HG03066 (cell line): ENCODE measurements around the gene FBXW10B.
"Not testable (repeated sequence)": the region's sequence is repeated elsewhere in the genome, so short reads cannot be mapped to it uniquely, and the experiment has no call there.

Source experiments
- ATAC-seq: cut with Tn5 transposase; IDR thresholded peaks from one replicate; pipeline ENCODE4 v1.9.1; 2021; ENCODE audit warnings: low read depth; ENCODE audit not compliant: unreplicated experiment

Gene FBXW10B

DNA sequence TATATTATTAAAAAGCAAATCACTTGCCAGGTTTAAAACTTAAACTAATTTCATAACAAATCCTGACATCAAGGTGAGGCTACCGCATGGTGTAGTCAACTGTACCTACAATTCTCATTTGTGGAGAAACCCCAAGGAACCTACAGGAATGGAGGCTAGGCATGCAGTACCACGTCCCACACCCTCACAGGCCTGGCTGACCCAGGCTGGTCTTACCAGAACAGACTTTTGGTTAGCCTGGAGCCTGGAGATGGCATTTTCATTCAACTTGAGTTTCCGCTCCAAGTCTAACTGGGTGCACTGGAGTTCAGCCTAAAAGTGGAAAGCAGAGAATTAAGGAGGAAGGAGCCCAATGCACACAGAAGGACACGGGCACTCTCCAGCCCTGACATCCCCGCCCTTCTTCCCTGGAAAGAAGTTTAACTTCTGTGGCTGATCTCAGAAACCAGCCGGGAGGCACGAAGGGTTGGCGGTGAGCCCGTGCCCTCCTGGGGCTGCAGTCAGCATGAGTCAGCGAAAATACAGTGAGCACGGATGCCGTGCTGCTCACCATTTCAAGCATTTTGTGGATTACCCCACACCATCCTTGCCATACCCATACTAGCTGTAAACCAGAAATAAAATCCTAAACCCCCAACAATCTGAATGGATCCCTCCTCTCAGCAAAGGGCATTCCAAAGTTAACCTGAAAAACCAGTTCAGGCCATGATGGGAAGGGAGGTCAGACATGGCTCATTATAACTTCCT, 23.2 kb upstream of the FBXW10B start:
- ATAC-seq: not testable (repeated sequence)

DNA sequence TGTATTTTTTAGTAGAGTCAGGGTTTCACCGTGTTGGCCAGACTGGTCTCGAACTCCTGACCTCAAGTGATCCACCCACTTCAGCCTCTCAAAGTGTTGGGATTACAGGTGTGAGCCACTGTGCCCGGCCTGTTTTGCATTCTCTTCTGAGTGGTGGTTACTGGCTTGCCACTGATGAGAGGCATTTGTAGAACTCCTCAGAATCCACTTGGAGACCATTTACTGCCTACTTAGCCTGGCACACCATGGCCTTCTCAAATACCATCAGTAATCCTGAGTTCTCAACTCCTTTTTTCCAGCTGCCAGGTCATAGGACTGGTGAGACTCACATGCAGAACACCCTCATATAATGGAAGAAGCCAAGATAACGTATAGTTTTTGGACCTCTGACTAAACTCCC, 22.5 kb upstream of the FBXW10B start:
- ATAC-seq: not testable (repeated sequence)

DNA sequence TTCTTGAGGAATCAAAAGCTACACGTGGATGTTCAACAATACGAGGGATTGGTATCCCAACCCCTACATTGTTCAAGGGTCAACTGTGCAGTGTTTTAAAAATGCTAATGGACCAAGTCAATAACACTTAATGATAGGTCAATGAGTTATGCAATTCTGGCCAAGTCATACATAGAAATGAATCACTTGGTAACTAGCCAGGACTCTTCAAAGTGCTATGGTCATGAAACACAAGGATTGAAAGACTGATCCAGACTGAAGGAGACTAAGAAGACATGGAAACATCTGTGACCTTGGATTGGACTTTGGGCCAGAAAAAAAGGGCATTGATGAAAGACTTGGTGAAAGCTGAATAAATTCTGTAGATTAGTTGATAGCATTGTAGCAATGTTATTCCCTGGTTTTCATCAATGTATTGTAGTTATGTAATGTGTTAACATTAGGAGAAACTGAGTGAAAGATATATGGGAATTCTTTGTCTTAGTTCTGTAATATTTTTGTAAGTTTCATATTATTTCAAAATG, 11.5 kb upstream of the FBXW10B start:
- not testable (repeated sequence) for ATAC-seq

DNA sequence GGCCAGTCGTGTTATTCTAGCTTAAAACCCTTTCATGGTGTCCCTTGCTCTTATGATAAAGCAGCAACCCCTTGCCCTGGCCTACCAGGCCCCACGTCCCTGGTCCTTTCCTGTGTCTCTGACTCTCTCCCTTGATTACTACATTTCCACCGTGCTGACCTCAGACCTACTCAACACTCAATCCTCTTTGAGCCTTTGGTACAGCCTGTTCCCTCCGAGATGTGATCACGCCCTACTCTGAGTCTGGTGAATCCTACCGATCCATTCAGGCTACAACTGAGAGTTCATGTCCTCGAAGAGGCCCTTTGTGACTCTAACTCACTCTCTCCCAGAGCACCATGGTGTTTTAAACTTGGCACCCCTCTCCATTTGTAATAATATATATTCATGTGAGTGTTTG, 10.5 kb upstream of the FBXW10B start:
- not testable (repeated sequence) for ATAC-seq

GRCh38 chr17:15623661-15624209, 4.2 kb upstream of the FBXW10B start:
- not testable (repeated sequence) for ATAC-seq

DNA sequence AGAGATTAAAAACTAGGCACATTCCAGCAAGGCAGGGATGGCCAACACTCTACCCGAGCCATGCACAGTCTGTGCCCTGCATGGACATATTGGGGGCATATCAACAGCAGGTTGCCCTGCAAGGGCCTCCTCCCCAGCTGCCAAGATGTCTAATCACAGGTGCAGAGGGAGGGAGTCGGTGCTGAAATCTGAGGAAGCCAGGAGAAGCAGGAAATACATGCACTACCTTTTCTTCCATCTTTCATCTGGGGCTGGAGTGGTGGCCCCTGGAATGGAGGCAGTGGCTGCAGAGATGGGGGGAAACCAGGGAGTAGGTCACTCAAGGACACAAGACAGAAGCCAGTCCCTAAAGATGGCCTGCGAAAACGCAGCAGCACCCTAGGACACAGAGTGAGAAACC, 3.8 kb upstream of the FBXW10B start:
- ATAC-seq: not testable (repeated sequence)

GRCh38 chr17:15622124-15622523, 2.6 kb upstream of the FBXW10B start:
- ATAC-seq: not testable (repeated sequence)

- not testable (repeated sequence) for ATAC-seq
Observed at GRCh38 chr17:15616828-15617227, 2.7 kb downstream of the FBXW10B start.

GRCh38 chr17:15615850-15616249, 3.7 kb downstream of the FBXW10B start:
- ATAC-seq: not testable (repeated sequence)

DNA sequence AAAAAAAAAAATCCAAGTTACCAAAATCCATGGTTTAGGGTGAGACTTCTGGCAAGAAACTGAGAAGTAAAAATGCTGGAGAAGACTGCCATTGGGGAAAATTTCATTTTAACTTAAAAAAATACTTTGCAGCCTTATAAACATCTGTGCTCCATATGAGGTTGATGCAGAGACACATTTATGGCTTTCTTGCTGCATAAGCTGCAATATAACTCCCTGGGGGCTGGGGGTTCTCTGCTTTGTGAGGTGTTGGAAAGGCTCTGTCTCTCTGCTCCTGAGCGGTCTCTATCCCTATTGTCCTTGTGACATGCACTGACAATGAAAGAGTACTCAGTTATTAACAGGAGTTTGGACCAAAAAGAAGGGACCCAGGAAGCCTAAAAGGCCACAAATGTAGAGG, 6.4 kb downstream of the FBXW10B start:
- not testable (repeated sequence) for ATAC-seq

- not testable (repeated sequence) for ATAC-seq
Observed at GRCh38 chr17:15592960-15593359, 26.5 kb downstream of the FBXW10B start.

GRCh38 chr17:15591986-15592385, 27.5 kb downstream of the FBXW10B start:
- not testable (repeated sequence) for ATAC-seq

DNA sequence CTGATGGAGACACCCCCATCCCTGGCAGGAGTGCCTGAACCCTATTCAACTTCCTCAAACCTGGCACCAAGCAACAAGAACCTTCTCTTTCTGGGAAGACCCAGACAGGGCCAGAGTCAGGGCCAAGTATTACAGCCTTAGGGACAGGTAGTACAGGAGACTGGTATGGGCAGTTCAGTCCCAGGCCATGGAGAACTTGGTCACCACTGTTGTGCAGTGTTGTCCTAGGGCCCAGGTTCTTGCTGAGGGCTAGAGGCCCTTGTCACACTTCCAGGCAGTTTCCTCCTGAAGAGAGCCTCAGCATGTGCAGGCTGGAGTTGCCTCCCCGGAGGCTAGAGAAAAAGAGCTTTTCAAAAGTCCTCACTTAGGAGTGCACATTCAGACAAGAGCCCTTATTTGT, 28.7 kb downstream of the FBXW10B start:
- ATAC-seq: not testable (repeated sequence)

DNA sequence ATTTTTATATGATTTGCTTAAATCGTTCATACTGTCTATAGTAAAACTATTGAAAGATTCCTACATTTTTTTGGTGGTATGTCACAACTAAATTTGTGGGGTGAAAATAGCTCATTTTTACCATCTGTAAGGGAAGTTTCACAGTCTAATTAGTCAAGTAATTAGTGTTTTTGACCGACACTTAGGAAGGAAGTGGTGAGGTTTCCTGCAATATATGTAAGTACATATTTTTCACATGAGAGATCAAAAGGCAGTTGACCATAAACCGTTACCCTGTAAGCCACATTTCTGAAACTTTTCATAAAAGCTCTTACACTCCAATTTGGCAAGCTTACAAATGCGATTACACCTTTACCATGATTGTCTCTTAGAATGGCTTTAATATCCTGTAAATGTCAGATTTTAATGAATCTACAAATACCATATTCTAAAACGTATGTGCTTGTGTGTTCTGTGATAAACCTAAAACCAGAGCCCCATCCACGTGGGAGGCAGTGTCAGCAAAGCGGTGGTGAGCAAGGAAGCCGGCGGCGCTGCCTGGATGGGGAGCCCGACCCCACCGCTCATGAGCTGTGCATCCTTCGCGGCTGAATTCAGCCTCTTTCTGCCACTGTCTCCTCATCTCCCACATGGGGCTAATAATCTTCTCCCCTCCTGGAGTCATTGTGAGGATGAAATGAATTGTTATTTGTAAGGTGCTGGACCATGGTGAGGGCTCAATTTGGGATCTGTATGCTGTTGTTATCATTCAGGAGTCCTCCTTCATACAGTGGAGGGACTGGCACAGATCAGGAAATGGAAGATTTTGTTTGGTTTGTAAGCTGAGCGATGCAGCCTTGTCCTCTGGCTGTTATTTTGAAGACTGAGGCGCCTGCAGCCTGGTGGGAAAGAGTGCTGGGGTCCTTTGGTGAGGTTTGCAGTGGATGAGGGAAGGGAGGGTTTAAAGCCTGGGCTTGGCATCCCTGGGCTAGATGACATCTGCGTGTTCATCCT, 29.7 kb downstream of the FBXW10B start:
- ATAC-seq: peak; percentile 58

GRCh38 chr17:15588017-15588416, 31.5 kb downstream of the FBXW10B start:
- ATAC-seq: not testable (repeated sequence)

DNA sequence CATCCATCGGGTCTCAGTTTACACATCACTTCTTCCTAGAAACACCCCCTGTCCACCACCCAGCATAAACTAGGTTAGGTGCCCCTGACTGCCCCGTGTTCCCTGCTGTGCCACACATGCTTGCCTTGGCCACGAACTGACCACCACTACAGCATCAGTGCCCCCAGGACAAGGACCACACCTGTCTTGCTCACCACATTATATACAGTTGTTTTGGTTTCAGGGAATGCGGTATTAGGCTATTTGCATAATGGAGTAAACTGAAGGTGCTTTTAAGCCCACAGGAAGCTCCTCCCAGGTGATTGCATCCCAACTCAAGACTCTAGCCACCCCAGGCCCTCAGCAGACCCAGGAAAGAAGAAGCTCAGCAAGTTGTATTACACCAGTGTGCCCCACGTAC, 36.2 kb downstream of the FBXW10B start:
- ATAC-seq: not testable (repeated sequence)

DNA sequence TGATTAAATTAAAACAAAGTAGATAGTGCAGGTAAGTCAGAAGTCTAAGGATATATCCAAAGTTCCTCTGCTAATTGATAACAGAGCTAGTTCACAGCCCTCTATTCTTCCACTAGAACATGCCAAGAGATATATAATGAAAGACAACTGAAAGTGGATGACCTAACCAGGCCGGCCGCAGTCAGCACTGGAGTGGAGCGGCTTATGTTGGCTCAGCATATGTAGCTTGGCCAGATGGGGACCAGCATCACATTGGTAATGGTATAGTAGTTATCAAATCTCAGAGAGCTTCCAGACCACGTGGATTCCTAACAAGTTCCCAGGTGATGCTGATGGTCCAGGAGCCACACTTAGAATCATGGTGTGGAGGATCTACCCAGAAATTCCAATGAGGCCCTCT, 38.0 kb downstream of the FBXW10B start:
- ATAC-seq: not testable (repeated sequence)

- not testable (repeated sequence) for ATAC-seq
Observed at GRCh38 chr17:15576848-15577247, 42.7 kb downstream of the FBXW10B start.

DNA sequence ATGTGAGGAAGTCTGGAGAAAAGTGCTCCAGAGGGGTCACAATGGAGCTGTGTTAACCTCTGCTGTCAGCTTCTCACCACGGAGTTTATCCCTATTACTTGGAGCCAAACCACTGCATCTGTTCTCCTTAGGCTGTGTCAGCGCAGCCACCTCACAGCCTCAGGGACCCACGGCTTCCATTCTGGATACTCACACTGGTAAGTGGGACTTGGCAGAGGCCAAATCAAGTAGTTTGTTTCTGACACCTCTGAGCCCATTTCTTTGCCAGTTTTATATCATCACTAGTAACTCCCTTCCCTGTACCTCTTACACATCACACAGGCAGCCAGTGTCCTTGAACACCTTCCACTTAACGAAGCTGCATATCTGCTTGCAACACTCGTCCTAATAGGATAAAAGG, 44.8 kb downstream of the FBXW10B start:
- not testable (repeated sequence) for ATAC-seq

DNA sequence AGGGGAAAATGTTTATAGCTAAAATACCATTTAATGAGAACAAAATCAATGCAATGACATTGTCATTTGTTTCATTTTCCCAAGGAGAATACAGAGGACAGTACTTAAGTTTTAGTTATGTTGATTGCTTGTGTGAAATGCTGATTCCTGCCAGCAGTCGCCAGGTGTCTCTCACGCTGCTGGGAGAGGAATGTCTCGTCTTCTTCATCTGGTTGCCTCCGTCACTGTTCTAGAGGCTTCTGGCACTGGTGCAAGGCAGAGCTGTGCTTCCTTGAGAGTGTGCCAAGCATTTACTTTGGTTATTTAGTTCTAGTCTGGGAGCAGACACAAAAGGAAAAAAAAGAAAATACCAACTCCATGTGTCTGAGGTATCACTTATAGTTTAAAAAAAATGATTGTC, 45.6 kb downstream of the FBXW10B start:
- ATAC-seq: not testable (repeated sequence)
